AG08395 (cell line): ENCODE measurements around the gene NTF4.
"Not testable (repeated sequence)": the region's sequence is repeated elsewhere in the genome, so short reads cannot be mapped to it uniquely, and the experiment has no call there.

Experiments
- DNase-seq: peaks from one replicate; pipeline ENCODE4 v3.0.0; 2012; ENCODE audit warnings: mixed read lengths, low spot score

The NTF4 gene

GRCh38 chr19:49091391-49092038, 26.9 kb upstream of the NTF4 start:
- DNase-seq: no peak

- DNase-seq: no peak
These were observed 21.7 kb upstream of the NTF4 start for GRCh38 chr19:49086296-49086695.

GRCh38 chr19:49085868-49086232, 21.2 kb upstream of the NTF4 start:
- no peak for DNase-seq

GRCh38 chr19:49085020-49085867, 20.6 kb upstream of the NTF4 start, which contains the start of gene SNRNP70:
Gene SNRNP70 (plus strand): TSS chr19:49085451. CDS start chr19:49086415, 964 bp downstream.
- DNase-seq: peak; percentile 100

DNA sequence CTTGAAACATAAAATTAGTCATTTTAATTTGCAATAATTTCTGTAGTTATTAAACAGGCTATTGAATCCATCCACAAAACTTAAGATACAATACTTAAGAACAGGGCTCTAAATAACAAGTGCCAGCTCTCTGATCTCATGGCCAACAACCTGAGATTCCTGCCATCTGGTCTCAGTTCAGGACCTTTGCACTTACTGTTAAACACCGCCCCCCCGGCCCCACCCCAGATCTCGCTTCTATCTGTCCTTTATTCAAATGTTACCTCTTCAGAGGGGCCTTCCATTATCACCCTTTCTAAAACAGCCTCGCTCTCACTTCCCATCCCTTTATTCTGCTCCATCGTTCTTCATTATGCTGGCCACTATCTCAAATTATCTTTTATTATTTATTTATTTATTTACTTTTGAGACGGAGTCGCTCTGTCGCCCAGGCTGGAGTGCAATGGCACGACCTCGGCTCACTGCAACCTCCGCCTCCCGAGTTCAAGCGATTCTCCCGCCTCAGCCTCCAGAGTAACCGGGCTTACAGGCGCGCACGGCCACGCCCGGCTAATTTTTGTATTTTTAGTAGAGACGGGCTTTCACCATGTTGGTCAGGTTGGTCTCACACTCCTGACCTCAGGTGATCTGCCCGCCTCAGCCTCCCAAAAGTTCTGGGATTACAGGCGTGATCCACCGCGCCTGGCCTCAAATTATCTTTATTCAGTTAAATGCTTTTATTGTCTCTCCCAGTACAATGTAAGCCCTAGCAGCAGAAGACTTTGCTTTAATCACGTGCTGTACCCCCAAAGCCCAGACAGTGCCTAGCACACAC, 19.8 kb upstream of the NTF4 start:
- DNase-seq: no peak

DNA sequence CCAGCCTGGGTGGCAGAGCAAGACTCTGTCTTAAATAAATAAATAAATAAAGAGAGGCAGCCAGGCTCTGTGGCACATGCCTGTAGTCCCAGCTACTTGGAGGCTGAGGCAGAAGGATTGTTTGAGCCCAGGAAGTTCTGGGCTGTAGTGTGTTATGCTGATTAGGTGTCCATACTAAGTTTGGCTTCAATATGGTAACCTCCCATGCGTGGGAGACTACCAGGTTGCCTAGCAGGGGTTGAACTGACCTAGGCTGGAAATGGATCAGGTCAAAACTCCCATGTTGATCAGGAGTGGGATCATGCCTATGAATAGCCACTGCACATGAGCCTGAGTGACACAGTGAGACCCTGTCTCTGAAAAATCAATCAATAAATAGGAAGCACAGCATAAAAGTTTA, 16.7 kb upstream of the NTF4 start:
- no peak for DNase-seq

GRCh38 chr19:49080392-49080791, 15.8 kb upstream of the NTF4 start:
- no peak for DNase-seq

GRCh38 chr19:49074869-49075268, 10.3 kb upstream of the NTF4 start:
- not testable (repeated sequence) for DNase-seq

- DNase-seq: no peak
These were observed 9.1 kb upstream of the NTF4 start for GRCh38 chr19:49073514-49074378.

GRCh38 chr19:49071860-49072547, 7.4 kb upstream of the NTF4 start:
- no peak for DNase-seq

- no peak for DNase-seq
These were observed 5.8 kb upstream of the NTF4 start for GRCh38 chr19:49070416-49070815.

DNA sequence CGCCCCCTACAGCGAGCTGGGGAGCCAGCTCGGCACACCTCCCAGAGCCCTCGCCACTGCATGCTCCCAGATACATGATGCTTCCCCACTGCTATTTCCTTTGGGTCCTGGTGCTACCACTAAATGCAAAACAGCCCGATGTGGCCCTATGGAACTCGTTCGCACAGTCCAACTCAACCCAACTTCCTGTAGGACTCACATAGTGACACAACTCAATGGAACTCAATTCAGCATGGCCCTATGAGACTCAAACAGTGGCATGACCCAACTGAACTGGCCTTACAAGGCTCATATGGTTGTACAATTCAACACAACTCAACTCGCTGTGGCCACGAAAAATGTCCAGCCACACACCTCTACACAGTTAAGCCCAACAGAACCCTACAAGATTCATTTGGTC, 4.4 kb upstream of the NTF4 start:
- peak; percentile 24 for DNase-seq

DNA sequence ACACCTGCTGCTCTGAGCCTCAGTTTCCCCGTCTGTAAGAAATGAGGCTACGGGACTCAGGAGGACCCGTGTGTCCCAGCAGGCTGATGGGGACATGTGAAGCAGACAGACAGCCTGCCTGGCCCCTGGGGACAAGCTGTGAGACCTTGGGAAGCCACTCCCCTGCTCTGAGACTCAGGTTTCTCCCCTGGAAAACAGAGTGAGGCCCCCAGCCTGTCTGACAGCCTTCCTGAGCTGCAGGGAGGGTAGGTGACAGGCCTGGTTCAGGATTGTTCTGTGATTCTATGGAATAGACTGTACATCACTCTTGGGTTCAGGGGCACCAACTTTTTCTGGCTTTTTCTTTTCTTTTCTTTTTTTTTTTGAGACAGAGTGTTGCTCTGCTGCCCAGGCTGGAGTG, 2.9 kb upstream of the NTF4 start:
- no peak for DNase-seq

DNA sequence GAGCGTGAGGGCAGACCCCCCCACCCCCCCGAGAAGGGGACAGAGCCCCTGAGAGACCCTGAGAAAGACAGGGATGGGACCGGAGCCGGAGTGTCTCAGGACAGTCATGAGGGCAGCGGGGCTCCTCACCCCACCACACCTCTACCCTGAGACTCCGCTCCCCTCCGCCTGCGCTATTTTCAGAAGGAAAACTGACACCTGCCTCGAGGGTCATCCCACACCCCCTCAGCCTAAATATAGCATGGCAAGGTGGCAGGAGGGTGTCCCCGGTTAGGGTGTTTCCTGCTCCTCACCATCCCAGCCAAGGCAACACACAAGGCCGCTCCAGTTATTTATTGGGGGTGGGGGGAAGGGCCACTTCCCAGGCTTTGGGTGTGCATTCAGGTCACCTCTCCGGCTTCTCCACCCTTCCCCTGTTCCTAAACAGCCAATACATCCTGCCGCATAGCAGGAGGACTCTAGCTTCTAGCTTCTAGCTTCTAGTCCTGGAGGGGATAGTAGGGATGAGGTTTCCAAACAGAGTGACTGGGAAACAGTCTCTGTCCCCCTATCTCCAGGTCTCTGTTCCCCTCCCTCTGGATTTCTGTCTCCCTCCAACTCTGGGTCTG, 1.4 kb upstream of the NTF4 start:
- no peak for DNase-seq

GRCh38 chr19:49064029-49064629, 489 bp downstream of the NTF4 start:
- no peak for DNase-seq

GRCh38 chr19:49061445-49061844, 3.2 kb downstream of the NTF4 start:
- DNase-seq: no peak

DNA sequence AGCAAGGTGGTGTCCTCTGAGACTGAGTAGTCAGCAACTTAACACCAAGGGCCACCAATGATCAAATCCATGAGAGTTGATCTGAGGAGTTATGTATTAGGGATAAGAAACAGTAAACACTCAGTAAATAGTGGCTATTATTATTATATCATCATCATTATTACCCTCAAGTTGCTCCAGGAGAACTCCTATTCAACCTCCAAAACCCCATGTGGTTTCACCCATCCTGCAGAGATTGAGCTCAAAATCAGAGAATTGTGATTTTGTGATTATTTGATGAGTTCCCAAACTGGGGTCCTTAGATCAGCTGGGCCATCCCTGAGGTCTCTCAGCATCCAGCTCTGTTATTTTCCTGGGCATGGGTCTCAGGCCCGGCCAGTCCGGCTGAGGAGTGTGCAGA, 3.6 kb downstream of the NTF4 start:
- no peak for DNase-seq

GRCh38 chr19:49059053-49059452, 5.6 kb downstream of the NTF4 start:
- no peak for DNase-seq

DNA sequence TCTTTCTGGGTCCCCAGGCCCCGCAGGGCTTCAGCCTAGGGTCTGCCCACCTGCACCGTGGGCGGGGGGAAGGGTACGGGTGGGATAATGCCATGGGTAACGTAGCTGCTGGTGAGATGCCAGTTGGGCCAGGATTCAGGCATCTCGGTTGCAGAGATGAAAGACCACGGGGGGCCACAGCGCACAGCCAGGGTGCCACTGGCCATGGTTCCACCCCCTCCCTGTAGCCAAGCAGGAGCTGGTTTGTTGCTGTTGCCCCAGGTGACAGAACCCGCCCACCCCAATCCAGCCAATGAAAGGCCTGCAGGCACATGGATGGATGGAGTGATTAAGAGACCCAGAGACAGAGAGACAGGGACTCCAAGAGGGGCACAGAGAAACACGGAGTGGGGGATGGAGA, 6.1 kb downstream of the NTF4 start:
- DNase-seq: peak; percentile 65

DNA sequence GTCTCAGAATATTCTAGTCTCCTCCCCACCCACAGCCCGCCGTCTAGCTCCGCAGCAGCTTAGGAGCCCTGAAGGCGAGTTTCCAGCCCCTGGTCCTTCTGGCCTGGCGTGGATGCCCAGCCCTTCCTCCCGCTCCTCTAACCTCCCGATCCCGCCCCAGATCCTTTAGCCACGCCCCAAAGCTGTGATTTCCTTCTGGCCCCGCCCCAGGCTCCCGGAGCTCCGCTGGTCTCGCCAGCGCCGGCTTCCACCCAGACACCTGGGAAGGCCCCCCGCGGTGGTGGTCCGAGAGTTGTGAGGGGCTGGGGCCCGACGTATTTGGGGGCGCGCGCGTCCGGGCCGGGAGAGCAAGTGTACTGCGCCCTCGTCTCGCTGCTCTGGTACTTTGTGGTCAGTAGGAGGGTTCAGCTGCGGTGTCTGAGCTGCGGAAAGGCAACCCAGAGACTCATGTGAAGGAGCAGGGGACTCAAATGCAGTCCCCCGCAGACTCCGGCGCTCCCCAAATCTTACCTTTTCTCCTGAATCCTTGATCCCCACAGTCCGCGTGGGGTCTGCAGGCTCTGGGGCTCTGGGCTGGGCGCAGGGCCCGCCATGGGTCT, 6.9 kb downstream of the NTF4 start, which contains the start of gene CGB7:
TSS of gene CGB7 (minus strand) at position 114 of the 599 bp plus-strand sequence. CDS start 2,374 bp downstream, outside the sequence.
- peak; percentile 88 for DNase-seq
